HL-60 (cell line): ENCODE results near the gene MOK.

ENCODE experiments used
- DNase-seq, 2 experiments: peaks; one replicate each; pipeline ENCODE4 v3.0.0-alpha.2; 2010 to 2020; ENCODE audit warnings: low read depth in 1 of 2, low spot score in 1 of 2
- H3K27ac ChIP-seq: fragments of 250-450 bp; sonication (Bioruptor Pico); replicated peaks from 2 replicates; pipeline ENCODE4 v1.5.1; 2020; ENCODE audit warnings: mild to moderate bottlenecking, moderate library complexity
- H3K27me3 ChIP-seq: fragments of 250-450 bp; sonication (Bioruptor Pico); 2 replicates; pipeline ENCODE4 v1.5.1; 2021; ENCODE audit warnings: mild to moderate bottlenecking, moderate library complexity; ENCODE audit not compliant: insufficient read depth, poor library complexity, severe bottlenecking
- H3K4me3 ChIP-seq: replicated peaks from 2 replicates; pipeline ENCODE4 v1.5.1; 2011; ENCODE audit warnings: mild to moderate bottlenecking, control low read depth, low read length; ENCODE audit not compliant: insufficient read depth
- CTCF ChIP-seq: IDR thresholded peaks from one replicate; pipeline ENCODE4 v1.5.1; 2011; ENCODE audit warnings: low read length, control low read depth, inconsistent platforms; ENCODE audit not compliant: insufficient read depth
- GABPA ChIP-seq: IDR thresholded peaks from 2 replicates; pipeline ENCODE4 v1.6.1; 2012; ENCODE audit warnings: low read depth
- POLR2AphosphoS5 ChIP-seq: IDR thresholded peaks from 2 replicates; pipeline ENCODE4 v1.6.1; 2012; ENCODE audit warnings: low read depth
- REST ChIP-seq: IDR thresholded peaks from 2 replicates; pipeline ENCODE4 v1.6.1; 2012; ENCODE audit warnings: low read depth; ENCODE audit not compliant: insufficient replicate concordance
- SPI1 ChIP-seq: IDR thresholded peaks from 2 replicates; pipeline ENCODE4 v1.6.1; 2012; ENCODE audit warnings: low read depth, mild to moderate bottlenecking, borderline replicate concordance

MOK gene

GRCh38 chr14:102212356-102212755 lies 92.6 kb downstream of the MOK start:
- no peak for TF ChIP-seq SPI1
- TF ChIP-seq POLR2AphosphoS5 = no peak
- no peak for TF ChIP-seq REST
- TF ChIP-seq GABPA = no peak
- TF ChIP-seq CTCF = no peak

GRCh38 chr14:102211240-102211639 lies 93.7 kb downstream of the MOK start:
- Histone ChIP-seq H3K4me3 (no peak overlapping the region), H3K27me3 (no peaks in the 10 kb centered on the region), H3K27ac (peak overlapping the region; percentile 75)
- DNase-seq = no peak
- no peak for TF ChIP-seq CTCF
- no peak for TF ChIP-seq SPI1
- TF ChIP-seq REST = no peak
- TF ChIP-seq GABPA = no peak
- no peak for TF ChIP-seq POLR2AphosphoS5

More at GRCh38 chr14:102212356-102212755, 92.6 kb downstream of the MOK start:
- no peak overlapping the region for H3K4me3 ChIP-seq
- no peak for DNase-seq
- no peaks in the 10 kb centered on the region for H3K27me3 ChIP-seq
- H3K27ac ChIP-seq = no peak overlapping the region

GRCh38 chr14:102210421-102211042 lies 94.4 kb downstream of the MOK start:
- peak in 1 of 2 experiments; percentile 86 for DNase-seq
- TF ChIP-seq REST = no peak
- no peak for TF ChIP-seq GABPA
- no peak for TF ChIP-seq SPI1
- no peak for TF ChIP-seq CTCF
- TF ChIP-seq POLR2AphosphoS5 = no peak
- H3K4me3 ChIP-seq = no peak overlapping the region
- peak overlapping the region; percentile 75 for H3K27ac ChIP-seq
- no peaks in the 10 kb centered on the region for H3K27me3 ChIP-seq
